Measurements from ENCODE around the gene IGF2BP2.
"Not testable (repeated sequence)": the region's sequence is repeated elsewhere in the genome, so short reads cannot be mapped to it uniquely, and the experiment has no call there.

IGF2BP2 gene

GRCh38 chr3:185793381-185793780 lies 31.5 kb downstream of the IGF2BP2 start:
- no peak overlapping the region for H3K4me3 ChIP-seq (ENCODE audit: low read depth, low read length)
- TF ChIP-seq, protein P1, sequence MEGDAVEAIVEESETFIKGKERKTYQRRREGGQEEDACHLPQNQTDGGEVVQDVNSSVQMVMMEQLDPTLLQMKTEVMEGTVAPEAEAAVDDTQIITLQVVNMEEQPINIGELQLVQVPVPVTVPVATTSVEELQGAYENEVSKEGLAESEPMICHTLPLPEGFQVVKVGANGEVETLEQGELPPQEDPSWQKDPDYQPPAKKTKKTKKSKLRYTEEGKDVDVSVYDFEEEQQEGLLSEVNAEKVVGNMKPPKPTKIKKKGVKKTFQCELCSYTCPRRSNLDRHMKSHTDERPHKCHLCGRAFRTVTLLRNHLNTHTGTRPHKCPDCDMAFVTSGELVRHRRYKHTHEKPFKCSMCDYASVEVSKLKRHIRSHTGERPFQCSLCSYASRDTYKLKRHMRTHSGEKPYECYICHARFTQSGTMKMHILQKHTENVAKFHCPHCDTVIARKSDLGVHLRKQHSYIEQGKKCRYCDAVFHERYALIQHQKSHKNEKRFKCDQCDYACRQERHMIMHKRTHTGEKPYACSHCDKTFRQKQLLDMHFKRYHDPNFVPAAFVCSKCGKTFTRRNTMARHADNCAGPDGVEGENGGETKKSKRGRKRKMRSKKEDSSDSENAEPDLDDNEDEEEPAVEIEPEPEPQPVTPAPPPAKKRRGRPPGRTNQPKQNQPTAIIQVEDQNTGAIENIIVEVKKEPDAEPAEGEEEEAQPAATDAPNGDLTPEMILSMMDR (IDR thresholded peaks at IDR 0.05; ENCODE audit: low read depth, low read length) = no peak
- in situ Hi-C loops (cut with HindIII; ENCODE audit: low sequenced_read_pairs) = no loop called here
- DNase-seq (ENCODE audit: low read depth, low spot score) = no peak

- no peak overlapping the region for H3K4me3 ChIP-seq (ENCODE audit: low read depth, low read length)
- no peak for DNase-seq (ENCODE audit: low read depth, low spot score)
- TF ChIP-seq, protein P1 (IDR thresholded peaks at IDR 0.05; ENCODE audit: low read depth, low read length) = no peak
- in situ Hi-C loops (cut with HindIII; ENCODE audit: low sequenced_read_pairs) = no loop called here
These were observed 31.9 kb downstream of the IGF2BP2 start for GRCh38 chr3:185792955-185793354.

GRCh38 chr3:185789891-185790830 lies 34.7 kb downstream of the IGF2BP2 start:
- TF ChIP-seq, protein P1 (IDR thresholded peaks at IDR 0.05; ENCODE audit: low read depth, low read length) = no peak
- in situ Hi-C loops (cut with HindIII; ENCODE audit: low sequenced_read_pairs) = no loop called here
- no peak overlapping the region for H3K4me3 ChIP-seq (ENCODE audit: low read depth, low read length)
- no peak for DNase-seq (ENCODE audit: low read depth, low spot score)

- in situ Hi-C loops (cut with HindIII; ENCODE audit: low sequenced_read_pairs) = no loop called here
- H3K4me3 ChIP-seq (ENCODE audit: low read depth, low read length) = no peak overlapping the region
- TF ChIP-seq, protein P1 (IDR thresholded peaks at IDR 0.05; ENCODE audit: low read depth, low read length) = no peak
- no peak for DNase-seq (ENCODE audit: low read depth, low spot score)
These were observed 35.7 kb downstream of the IGF2BP2 start for GRCh38 chr3:185789134-185789533.

- H3K4me3 ChIP-seq (ENCODE audit: low read depth, low read length) = no peak overlapping the region
- in situ Hi-C loops (cut with HindIII; ENCODE audit: low sequenced_read_pairs) = no loop called here
- no peak for DNase-seq (ENCODE audit: low read depth, low spot score)
- TF ChIP-seq, protein P1 (IDR thresholded peaks at IDR 0.05; ENCODE audit: low read depth, low read length) = no peak
These were observed 36.5 kb downstream of the IGF2BP2 start for GRCh38 chr3:185788292-185788691.

DNA sequence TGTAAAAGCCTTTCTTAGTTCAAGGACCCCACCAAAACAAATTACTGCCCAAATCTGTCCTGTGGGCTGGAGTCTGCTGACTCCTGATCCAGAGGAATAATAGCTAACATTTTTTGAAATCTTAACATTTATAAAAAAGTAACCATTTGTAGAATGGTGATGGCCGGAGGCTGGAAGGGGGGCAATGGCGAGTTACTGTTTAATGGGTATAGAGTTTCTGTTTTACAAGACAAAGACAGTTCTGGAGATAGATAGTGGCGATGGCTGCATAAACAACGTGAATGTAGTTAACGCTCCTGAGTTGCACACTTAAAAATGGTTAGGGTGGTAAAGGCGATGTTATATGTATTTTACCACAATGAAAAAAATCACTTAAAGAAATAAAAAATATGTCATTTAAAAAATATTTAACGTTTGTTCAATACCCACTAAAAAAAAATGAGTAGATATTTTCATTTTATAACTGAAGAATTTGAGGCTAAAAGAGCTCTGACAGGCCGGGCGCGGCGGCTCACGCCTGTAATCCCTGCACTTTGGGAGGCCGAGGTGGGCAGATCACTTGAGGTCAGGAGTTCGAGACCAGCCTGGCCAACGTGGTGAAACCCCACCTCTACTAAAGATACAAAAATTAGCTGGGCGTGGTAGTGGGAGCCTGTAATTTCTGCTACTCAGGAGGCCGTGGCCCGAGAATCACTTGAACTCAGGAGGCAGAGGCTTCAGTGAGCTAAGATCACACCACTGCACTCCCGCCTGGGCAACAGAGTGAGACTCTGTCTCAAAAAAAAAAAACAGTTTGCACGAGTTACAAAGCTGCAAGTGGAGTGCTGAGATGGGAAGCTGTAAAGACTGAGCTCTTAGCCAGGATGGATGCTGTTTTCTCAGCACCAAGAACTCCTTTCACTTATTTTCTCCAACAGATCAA lies 37.6 kb downstream of the IGF2BP2 start:
- TF ChIP-seq, protein P1 (IDR thresholded peaks at IDR 0.05; ENCODE audit: low read depth, low read length) = no peak
- H3K4me3 ChIP-seq (ENCODE audit: low read depth, low read length) = no peak overlapping the region
- in situ Hi-C loops (cut with HindIII; ENCODE audit: low sequenced_read_pairs) = no loop called here
- no peak for DNase-seq (ENCODE audit: low read depth, low spot score)

DNA sequence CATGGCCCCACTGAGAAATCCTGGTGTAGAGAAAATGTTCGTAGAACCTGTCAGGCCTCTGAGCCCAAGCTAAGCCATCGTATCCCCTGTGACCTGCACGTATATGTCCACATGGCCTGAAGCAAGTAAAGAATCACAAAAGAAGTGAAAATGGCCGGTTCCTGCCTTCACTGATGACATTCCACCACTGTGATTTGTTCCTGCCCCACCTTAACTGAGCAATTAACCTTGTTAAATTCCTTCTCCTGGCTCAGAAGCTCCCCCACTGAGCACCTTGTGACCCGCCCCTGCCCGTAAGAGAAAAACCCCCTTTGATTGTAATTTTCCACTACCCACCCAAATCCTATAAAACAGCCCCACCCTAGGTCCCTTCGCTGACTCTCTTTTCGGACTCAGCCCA lies 38.6 kb downstream of the IGF2BP2 start:
- H3K4me3 ChIP-seq (ENCODE audit: low read depth, low read length); DNase-seq (ENCODE audit: low read depth, low spot score); in situ Hi-C loops (cut with HindIII; ENCODE audit: low sequenced_read_pairs): not testable (repeated sequence)

Measured in astrocyte of the spinal cord (primary cell).